ENCODE results near the gene NDST1. TPM values are rescaled to one million over a fixed set of nuclear protein-coding genes. Genes with fewer than 3 reads are reported as not detected.

Gene NDST1
- total RNA-seq, 1 experiment from 2014 or later, result 33.1 TPM

- no peak overlapping the region for H3K27ac ChIP-seq (ENCODE audit: low read depth, low read length)
- ChIA-PET CTCF (no interaction called here), POLR2A (no interaction called here)
These were observed 96.1 kb downstream of the NDST1 start for GRCh38 chr5:150604010-150604409.

DNA sequence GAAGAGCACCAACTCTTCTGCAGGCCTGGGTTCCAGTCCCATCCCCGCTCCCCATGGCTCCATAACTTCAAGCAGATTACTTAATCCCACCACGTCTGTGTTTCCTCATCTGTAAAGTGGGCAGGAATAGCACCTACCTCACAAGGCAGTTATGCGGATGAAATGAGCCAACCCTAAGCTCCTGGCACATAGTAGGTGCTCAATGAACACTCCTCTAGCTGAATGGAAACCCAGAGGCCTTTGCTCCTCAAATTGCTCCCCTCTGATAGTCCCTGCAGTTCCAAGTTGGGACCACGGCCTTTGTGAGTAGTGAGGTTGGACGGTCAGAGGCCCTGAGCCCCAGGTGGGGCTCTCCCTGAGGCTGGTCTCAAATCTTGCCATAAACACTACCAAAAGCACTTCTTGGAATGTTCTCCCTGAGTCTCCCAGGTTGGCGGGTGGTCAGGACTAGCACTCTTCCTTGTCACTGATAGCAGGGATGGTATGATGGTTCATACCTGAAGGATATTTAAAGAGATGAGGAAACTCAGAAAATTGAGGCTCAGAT lies 97.0 kb downstream of the NDST1 start:
- no peak overlapping the region for H2AFZ ChIP-seq (ENCODE audit: low read depth, low read length, poor library complexity, severe bottlenecking)
- H3K9ac ChIP-seq (ENCODE audit: low read length), result no peak overlapping the region
- no peaks in the 10 kb centered on the region for H3K27me3 ChIP-seq (ENCODE audit: insufficient read depth, low read length)
- CTCF ChIA-PET, result no interaction called here
- DNase-seq (ENCODE audit: low read depth, low spot score) (no peak), ATAC-seq (no peak)
- H3K36me3 ChIP-seq (ENCODE audit: control insufficient read depth in 1 of 2, insufficient read depth in 2 of 2, low read length in 2 of 2), result no peaks in the 10 kb centered on the region
- no peaks in the 10 kb centered on the region for H3K9me2 ChIP-seq (ENCODE audit: insufficient read depth)
- H3K79me2 ChIP-seq (ENCODE audit: insufficient read depth, low read length), result no peaks in the 10 kb centered on the region
- intact Hi-C loops (cut with micrococcal nuclease), result no loop called here
- H4K20me1 ChIP-seq (ENCODE audit: insufficient read depth), result no peaks in the 10 kb centered on the region
- peaks cover 0 to 3% of the 10 kb centered on the region in 2 experiments; a peak in 2 of 4 replicates for H3K4me1 ChIP-seq (ENCODE audit: control insufficient read depth in 1 of 2, insufficient read depth in 2 of 2, low read length in 2 of 2)
- H3K4me3 ChIP-seq (replicated peaks in 1 of 2; ENCODE audit: low read depth in 1 of 2, low read length in 2 of 2), result no peak overlapping the region
- RAD21 ChIA-PET (ENCODE audit: low non-redundant PET in 1 of 2, low total read pairs in 2 of 2, uncharacterized antibody in 2 of 2, unreplicated experiment in 2 of 2), result no interaction called here
- no peak overlapping the region for H3K4me2 ChIP-seq (ENCODE audit: low read length)
- no TSS peak for BruUV-seq (replicated peaks)
- no peak overlapping the region for H3K27ac ChIP-seq (ENCODE audit: low read depth, low read length)
- POLR2A ChIA-PET, result no interaction called here
- no peaks in the 10 kb centered on the region for H3K9me3 ChIP-seq (ENCODE audit: control insufficient read depth in 1 of 2, insufficient read depth in 1 of 2, low read depth in 1 of 2, low read length in 2 of 2)
- no peak for TF ChIP-seq FOSL1 (IDR thresholded peaks at IDR 0.05; ENCODE audit: low read depth)
- TF ChIP-seq YY1 (IDR thresholded peaks at IDR 0.05; ENCODE audit: extremely low read depth, insufficient replicate concordance, low read depth, low read length), result no peak
- no peak for TF ChIP-seq EGR1 (IDR thresholded peaks at IDR 0.05; ENCODE audit: low read depth)
- no peak for TF ChIP-seq EZH2phosphoT487 (IDR thresholded peaks at IDR 0.05; ENCODE audit: borderline replicate concordance)
- no peak for TF ChIP-seq EZH2 (IDR thresholded peaks at IDR 0.05)
- no peak for TF ChIP-seq JUND (IDR thresholded peaks at IDR 0.05)
- no peak for TF ChIP-seq POLR2AphosphoS5 (IDR thresholded peaks at IDR 0.05; ENCODE audit: low read depth, low read length)
- no peak for TF ChIP-seq RAD21 (IDR thresholded peaks at IDR 0.05; ENCODE audit: low read depth)
- TF ChIP-seq ZFX (IDR thresholded peaks at IDR 0.05), result no peak

More at GRCh38 chr5:150604010-150604409, 96.1 kb downstream of the NDST1 start:
- no peak for ATAC-seq
- Histone ChIP-seq H3K9me3 (ENCODE audit: control insufficient read depth in 1 of 2, insufficient read depth in 1 of 2, low read depth in 1 of 2, low read length in 2 of 2) (no peaks in the 10 kb centered on the region), H3K9ac (ENCODE audit: low read length) (no peak overlapping the region), H3K79me2 (ENCODE audit: insufficient read depth, low read length) (no peaks in the 10 kb centered on the region), H3K4me3 (replicated peaks in 1 of 2; ENCODE audit: low read depth in 1 of 2, low read length in 2 of 2) (no peak overlapping the region), H3K4me1 (ENCODE audit: control insufficient read depth in 1 of 2, insufficient read depth in 2 of 2, low read length in 2 of 2) (peaks cover 0 to 5% of the 10 kb centered on the region in 2 experiments; a peak in 2 of 4 replicates), H4K20me1 (ENCODE audit: insufficient read depth) (no peaks in the 10 kb centered on the region), H2AFZ (ENCODE audit: low read depth, low read length, poor library complexity, severe bottlenecking) (no peak overlapping the region), H3K27me3 (ENCODE audit: insufficient read depth, low read length) (no peaks in the 10 kb centered on the region), H3K4me2 (ENCODE audit: low read length) (no peak overlapping the region), H3K9me2 (ENCODE audit: insufficient read depth) (no peaks in the 10 kb centered on the region), H3K36me3 (ENCODE audit: control insufficient read depth in 1 of 2, insufficient read depth in 2 of 2, low read length in 2 of 2) (no peaks in the 10 kb centered on the region)
- intact Hi-C loops (cut with micrococcal nuclease), result no loop called here
- no peak for DNase-seq (ENCODE audit: low read depth, low spot score)
- RAD21 ChIA-PET (ENCODE audit: low non-redundant PET in 1 of 2, low total read pairs in 2 of 2, uncharacterized antibody in 2 of 2, unreplicated experiment in 2 of 2), result no interaction called here
- BruUV-seq (replicated peaks), result no TSS peak
- TF ChIP-seq EZH2phosphoT487 (IDR thresholded peaks at IDR 0.05; ENCODE audit: borderline replicate concordance), result no peak
- TF ChIP-seq JUND (IDR thresholded peaks at IDR 0.05), result no peak
- TF ChIP-seq CBX3 (IDR thresholded peaks at IDR 0.05; ENCODE audit: low read depth), result no peak
- TF ChIP-seq ZNF274 (IDR thresholded peaks at IDR 0.05; ENCODE audit: low read depth, low read length), result no peak
- TF ChIP-seq CEBPB (IDR thresholded peaks at IDR 0.05; ENCODE audit: low read depth), result no peak
